Epithelial cell of prostate (primary cell): ENCODE results near the gene PRRX1.

Experiments used
- DNase-seq: peaks from one replicate; pipeline ENCODE4 v3.0.0-alpha.2; 2011; ENCODE audit warnings: low read depth, low spot score
- H3K27ac ChIP-seq: fragments of 450-650 bp; 2 replicates; pipeline ENCODE4 v1.5.1; 2017; ENCODE audit warnings: mild to moderate bottlenecking

The PRRX1 gene

DNA sequence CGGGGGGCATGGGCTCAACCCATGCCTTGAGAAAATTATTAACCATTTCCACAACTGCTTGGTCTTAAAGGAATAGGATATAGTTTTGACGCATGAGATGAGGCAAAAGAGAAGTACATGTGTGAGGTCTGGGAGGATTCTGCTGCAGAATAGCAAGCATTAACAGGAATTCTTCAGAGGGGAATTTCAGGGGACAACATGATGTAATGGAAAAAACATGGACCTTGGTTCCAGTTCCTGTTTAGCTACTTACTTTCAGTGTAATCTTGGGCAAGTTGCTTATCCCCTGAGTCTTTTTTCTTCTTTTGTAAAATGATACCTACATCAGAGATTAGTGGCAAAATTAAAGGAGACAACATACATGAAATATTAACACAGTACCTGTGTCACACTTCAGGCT is 85.6 kb downstream of the PRRX1 start:
- no peak for DNase-seq
- H3K27ac ChIP-seq, result no peak overlapping the region

DNA sequence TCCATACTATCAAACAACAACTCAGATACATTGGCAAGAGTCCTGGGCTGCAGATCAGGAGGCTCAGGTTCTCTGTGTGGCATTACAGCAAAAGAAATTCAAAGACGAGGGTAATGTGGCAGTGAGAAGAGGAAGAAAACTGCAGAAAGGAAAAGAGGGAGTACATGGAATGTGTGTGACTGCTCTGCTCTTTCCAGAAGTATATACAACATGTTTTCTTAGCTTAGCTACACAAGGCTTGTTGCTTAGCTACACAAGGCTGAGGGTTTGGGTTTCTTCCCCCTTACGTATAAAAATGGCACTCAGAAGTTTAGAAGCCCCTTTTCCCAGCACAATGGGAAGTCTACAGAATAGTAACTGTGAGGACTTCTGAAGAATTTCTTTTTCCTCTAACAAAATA is 86.0 kb downstream of the PRRX1 start:
- H3K27ac ChIP-seq, result no peak overlapping the region
- DNase-seq, result no peak

DNA sequence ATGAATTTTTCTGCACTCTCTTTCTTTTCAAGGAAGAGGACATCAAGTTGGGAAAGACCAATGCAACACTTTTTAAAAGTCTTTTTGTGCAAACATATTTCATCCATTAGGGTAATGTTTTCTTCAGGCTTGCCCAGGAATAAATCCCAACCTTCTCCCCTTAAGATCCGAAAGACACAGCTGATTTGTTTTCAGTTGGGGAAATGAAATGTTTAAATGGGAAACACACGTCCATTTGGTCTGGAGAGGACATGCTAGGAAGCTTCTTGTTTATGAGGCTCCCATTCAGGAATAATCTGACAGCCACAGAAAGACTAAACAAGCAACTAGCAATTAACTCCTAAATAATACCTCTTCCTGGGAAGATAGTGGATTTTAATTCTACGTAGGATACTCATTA is 91.9 kb downstream of the PRRX1 start:
- no peak for DNase-seq
- H3K27ac ChIP-seq, result no peak overlapping the region

DNA sequence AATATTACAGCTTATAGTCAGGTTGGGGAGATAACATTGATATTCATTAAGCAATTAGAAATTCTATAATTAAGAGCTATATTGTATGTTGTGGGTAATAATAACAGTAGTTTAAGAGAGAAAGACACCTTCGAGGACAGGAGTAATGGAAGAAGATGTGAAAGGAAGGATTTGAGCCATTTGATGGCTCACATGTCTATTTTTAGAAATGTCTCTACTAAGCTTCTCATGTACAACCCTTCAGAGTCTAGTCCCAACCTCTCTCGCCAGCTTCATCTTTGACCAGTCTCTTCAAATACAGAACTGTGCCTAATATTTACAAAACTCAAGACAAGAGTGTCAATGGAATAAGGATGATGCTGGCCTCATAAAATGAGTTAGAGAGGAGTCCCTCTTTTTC is 95.1 kb downstream of the PRRX1 start:
- H3K27ac ChIP-seq, result no peak overlapping the region
- DNase-seq, result no peak

DNA sequence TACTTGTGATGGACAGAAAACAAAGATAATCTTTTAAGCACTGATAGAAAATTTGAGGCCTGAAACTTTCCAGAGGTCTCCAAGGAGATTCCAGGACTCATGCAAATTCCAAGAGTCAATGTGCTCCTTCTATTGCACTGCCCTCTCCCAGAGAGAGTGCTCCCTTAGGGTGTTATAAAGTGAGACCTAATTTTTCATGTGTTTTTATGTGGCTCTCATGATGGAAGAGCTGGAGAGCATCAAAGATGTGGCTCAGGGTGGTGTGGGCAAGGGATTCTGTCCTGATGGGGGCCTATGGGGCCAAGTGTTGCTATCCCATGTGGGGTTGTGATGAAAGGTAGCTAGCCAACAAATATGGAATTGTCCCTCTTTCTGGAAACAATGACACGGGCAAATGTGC is 101.3 kb downstream of the PRRX1 start:
- DNase-seq, result no peak
- H3K27ac ChIP-seq, result no peak overlapping the region

DNA sequence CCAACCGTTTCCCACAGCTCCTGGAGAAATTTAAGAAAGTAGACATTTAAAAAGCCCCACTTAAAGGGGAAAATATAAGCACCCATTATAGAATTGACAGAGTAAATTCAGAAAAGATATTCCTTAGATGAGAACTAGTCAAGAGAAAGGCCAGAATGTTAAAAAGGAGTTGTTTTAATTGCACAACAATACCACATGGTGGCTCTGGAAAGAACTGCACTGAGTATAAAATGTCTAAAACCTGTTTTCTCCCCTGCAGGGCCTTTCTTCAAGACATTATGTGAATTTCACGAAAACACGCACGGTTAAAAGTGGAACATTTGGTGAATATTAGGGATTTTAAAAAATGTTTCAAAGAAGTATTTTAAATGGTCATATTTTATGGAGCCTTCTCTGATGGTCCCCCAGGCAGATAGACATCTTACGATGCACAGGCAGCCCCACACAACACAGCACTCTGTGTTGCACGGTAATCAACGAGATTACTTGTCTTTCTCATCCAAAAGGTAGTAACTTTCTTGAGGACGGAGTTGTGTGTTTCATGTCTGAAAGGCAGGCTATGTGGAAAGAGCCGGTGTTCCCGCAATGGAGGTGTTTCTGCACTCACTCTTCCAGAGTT is 101.9 kb downstream of the PRRX1 start:
- H3K27ac ChIP-seq, result no peak overlapping the region
- DNase-seq, result no peak

DNA sequence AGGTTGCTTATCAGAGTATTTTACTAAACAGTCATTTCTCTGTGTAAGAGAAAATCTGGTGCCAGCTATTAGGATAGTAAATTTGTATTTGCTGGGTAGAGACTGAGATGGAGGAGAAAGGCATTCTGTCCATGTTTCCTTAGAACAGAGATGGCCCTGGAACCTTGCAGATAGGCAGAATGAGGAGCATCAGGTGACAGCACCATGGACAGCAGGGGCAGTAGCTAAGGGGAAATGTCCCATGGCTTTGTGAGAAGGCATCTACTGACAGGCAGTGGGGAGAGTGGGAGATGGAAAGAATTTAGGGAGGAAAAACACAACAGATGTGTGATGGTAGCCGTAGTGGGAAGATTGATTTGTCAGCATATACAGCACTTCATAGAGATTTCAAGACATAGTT is 105.0 kb downstream of the PRRX1 start:
- DNase-seq, result no peak
- no peak overlapping the region for H3K27ac ChIP-seq

DNA sequence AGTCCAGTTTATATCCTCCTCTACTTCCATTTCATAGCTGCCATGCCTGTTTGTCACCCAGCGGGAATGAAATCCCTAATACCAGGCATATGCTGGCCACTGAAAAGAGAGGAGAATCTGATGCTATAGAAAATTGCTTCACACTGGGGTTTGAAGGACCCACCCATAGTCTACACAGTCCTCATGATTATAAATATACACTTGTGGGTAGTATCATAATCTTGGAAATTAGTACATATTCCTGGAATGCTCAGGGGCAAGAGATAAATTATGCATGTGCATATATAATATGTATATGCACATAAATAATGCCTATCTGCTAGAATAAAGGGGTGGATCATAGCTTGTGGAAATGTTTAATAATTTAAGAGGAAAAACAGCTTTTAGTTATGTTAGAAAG is 105.8 kb downstream of the PRRX1 start:
- DNase-seq, result no peak
- H3K27ac ChIP-seq, result no peak overlapping the region

DNA sequence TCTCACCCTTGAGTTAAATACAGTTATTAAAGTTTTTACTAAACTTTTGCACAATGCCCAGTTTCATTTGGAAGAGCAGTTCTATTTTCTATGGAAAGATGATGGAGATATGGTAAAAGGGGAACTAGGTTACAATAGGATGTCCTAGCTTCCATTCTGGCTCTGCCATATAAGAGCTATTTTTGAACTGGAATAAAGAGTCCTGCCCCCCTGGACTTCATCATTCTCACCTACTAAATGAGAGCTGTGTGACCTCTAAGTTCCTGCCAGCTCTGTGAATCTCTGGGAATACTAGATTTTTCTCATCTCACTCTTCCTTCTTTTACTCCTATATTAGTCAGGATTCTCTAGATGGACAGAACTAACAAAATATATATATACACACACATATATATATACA is 106.3 kb downstream of the PRRX1 start:
- no peak overlapping the region for H3K27ac ChIP-seq
- DNase-seq, result no peak

DNA sequence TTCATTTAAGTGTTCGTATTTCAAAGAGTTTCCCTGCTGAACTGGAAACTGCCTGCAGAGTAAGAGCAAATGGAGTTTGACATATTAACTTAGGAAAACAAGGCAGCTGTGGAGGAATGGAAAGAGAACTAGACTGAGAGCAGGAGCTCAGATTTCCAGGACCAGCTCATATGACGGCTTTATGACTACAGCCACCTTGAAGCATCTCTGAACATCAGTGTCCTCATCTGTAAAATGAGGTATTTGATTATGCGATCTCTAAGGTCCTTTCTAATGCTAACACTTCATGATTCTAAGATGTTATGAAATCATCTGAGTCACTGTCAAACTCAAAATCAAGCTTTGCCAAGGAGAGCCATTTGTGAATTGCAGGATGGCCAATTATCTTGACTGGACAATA is 112.3 kb downstream of the PRRX1 start:
- no peak overlapping the region for H3K27ac ChIP-seq
- no peak for DNase-seq

DNA sequence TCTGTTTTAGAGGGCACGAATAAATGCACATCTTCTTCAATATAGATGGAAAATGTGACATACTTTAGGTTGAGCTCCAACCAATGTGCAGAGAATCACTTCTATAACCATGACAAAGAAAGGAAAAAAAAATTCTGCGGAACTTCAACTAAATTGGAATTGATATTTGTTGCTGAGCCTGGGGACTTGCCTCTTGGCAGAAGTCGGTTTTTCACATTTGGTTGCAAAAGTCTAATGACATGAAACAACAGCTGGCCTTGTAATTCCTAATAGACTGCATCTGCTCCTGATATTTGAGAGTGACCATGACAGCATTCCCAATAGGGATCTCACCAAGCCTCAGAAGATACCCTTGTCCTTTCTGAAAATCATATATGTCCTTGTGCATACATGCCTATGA is 112.8 kb downstream of the PRRX1 start:
- H3K27ac ChIP-seq, result no peak overlapping the region
- no peak for DNase-seq
